ENCODE results near the gene HEMGN. TPM values are rescaled to one million over a fixed set of nuclear protein-coding genes. Genes with fewer than 3 reads are reported as not detected.

The HEMGN gene
- polyA plus RNA-seq, 1 donor from 2014 or later, result not detected

GRCh38 chr9:97959585-97959984, 21.6 kb upstream of the HEMGN start:
- Histone ChIP-seq H3K36me3 (ENCODE audit: insufficient read depth, low read length) (no peaks in the 10 kb centered on the region), H2AFZ (ENCODE audit: low read depth, low read length) (no peak overlapping the region), H3K4me3 (ENCODE audit: low read length) (no peak overlapping the region), H3K79me2 (replicated peaks; ENCODE audit: insufficient read depth, low read length) (no peaks in the 10 kb centered on the region), H3K9me2 (ENCODE audit: insufficient read depth, low read length) (no peaks in the 10 kb centered on the region), H3K27me3 (ENCODE audit: insufficient read depth, low read depth, low read length) (no peaks in the 10 kb centered on the region), H3F3A (ENCODE audit: insufficient read depth, low read length, poor library complexity, severe bottlenecking) (no peaks in the 10 kb centered on the region), H3K4me2 (ENCODE audit: low read length) (no peak overlapping the region), H3K9ac (ENCODE audit: low read length) (no peak overlapping the region), H4K20me1 (ENCODE audit: insufficient read depth) (no peaks in the 10 kb centered on the region), H3K9me3 (ENCODE audit: low read length) (no peaks in the 10 kb centered on the region), H3K27ac (ENCODE audit: low read length) (no peak overlapping the region)
- TF ChIP-seq CTCF (IDR thresholded peaks at IDR 0.05; ENCODE audit: poor library complexity, severe bottlenecking) (no peak), SMC3 (conservative IDR thresholded peaks at IDR 0.05; ENCODE audit: poor library complexity) (no peak), REST (IDR thresholded peaks at IDR 0.05; ENCODE audit: borderline replicate concordance) (no peak)

GRCh38 chr9:97958812-97959511, 21.0 kb upstream of the HEMGN start:
- Histone ChIP-seq H3K27ac (ENCODE audit: low read length) (no peak overlapping the region), H3K4me2 (ENCODE audit: low read length) (no peak overlapping the region), H3K9me3 (ENCODE audit: low read length) (no peaks in the 10 kb centered on the region), H3F3A (ENCODE audit: insufficient read depth, low read length, poor library complexity, severe bottlenecking) (no peaks in the 10 kb centered on the region), H3K4me3 (ENCODE audit: low read length) (no peak overlapping the region), H3K79me2 (replicated peaks; ENCODE audit: insufficient read depth, low read length) (no peaks in the 10 kb centered on the region), H3K36me3 (ENCODE audit: insufficient read depth, low read length) (no peaks in the 10 kb centered on the region), H3K27me3 (ENCODE audit: insufficient read depth, low read depth, low read length) (no peaks in the 10 kb centered on the region), H3K9ac (ENCODE audit: low read length) (no peak overlapping the region), H4K20me1 (ENCODE audit: insufficient read depth) (no peaks in the 10 kb centered on the region), H3K9me2 (ENCODE audit: insufficient read depth, low read length) (no peaks in the 10 kb centered on the region), H2AFZ (ENCODE audit: low read depth, low read length) (no peak overlapping the region)
- no peak for TF ChIP-seq TAF1 (IDR thresholded peaks at IDR 0.05; ENCODE audit: low read depth)
- TF ChIP-seq SMC3 (conservative IDR thresholded peaks at IDR 0.05; ENCODE audit: poor library complexity), result no peak
- no peak for TF ChIP-seq POLR2AphosphoS5 (IDR thresholded peaks at IDR 0.05)
- TF ChIP-seq MXI1 (conservative IDR thresholded peaks at IDR 0.05; ENCODE audit: poor library complexity, severe bottlenecking), result no peak

GRCh38 chr9:97956331-97956730, 18.4 kb upstream of the HEMGN start:
- Histone ChIP-seq H3K9ac (ENCODE audit: low read length) (no peak overlapping the region), H3K4me3 (ENCODE audit: low read length) (no peak overlapping the region), H3K36me3 (ENCODE audit: insufficient read depth, low read length) (no peaks in the 10 kb centered on the region), H3K27ac (ENCODE audit: low read length) (no peak overlapping the region), H3K4me2 (ENCODE audit: low read length) (no peak overlapping the region), H3K27me3 (ENCODE audit: insufficient read depth, low read depth, low read length) (no peaks in the 10 kb centered on the region), H3F3A (ENCODE audit: insufficient read depth, low read length, poor library complexity, severe bottlenecking) (no peaks in the 10 kb centered on the region), H2AFZ (ENCODE audit: low read depth, low read length) (no peak overlapping the region), H3K9me3 (ENCODE audit: low read length) (no peaks in the 10 kb centered on the region), H3K9me2 (ENCODE audit: insufficient read depth, low read length) (no peaks in the 10 kb centered on the region), H3K79me2 (replicated peaks; ENCODE audit: insufficient read depth, low read length) (no peaks in the 10 kb centered on the region), H4K20me1 (ENCODE audit: insufficient read depth) (no peaks in the 10 kb centered on the region)
- TF ChIP-seq POLR2AphosphoS5 (IDR thresholded peaks at IDR 0.05) (no peak), SMC3 (conservative IDR thresholded peaks at IDR 0.05; ENCODE audit: poor library complexity) (no peak), RAD21 (conservative IDR thresholded peaks at IDR 0.05) (no peak), REST (IDR thresholded peaks at IDR 0.05; ENCODE audit: borderline replicate concordance) (no peak), TAF1 (IDR thresholded peaks at IDR 0.05; ENCODE audit: low read depth) (no peak), EZH2 (IDR thresholded peaks at IDR 0.05; ENCODE audit: borderline replicate concordance, insufficient read depth, low read length, poor library complexity, severe bottlenecking) (no peak), EP300 (conservative IDR thresholded peaks at IDR 0.05; ENCODE audit: poor library complexity, severe bottlenecking) (no peak), CTCF (IDR thresholded peaks at IDR 0.05; ENCODE audit: poor library complexity, severe bottlenecking) (no peak), MXI1 (conservative IDR thresholded peaks at IDR 0.05; ENCODE audit: poor library complexity, severe bottlenecking) (no peak)
